Measurements from ENCODE around the gene ZNF497.
A peak's percentile ranks its signal among the peaks of the same experiment; 100 is the strongest.
"Not testable (repeated sequence)": the region's sequence is repeated elsewhere in the genome, so short reads cannot be mapped to it uniquely, and the experiment has no call there.

ZNF497 gene

DNA sequence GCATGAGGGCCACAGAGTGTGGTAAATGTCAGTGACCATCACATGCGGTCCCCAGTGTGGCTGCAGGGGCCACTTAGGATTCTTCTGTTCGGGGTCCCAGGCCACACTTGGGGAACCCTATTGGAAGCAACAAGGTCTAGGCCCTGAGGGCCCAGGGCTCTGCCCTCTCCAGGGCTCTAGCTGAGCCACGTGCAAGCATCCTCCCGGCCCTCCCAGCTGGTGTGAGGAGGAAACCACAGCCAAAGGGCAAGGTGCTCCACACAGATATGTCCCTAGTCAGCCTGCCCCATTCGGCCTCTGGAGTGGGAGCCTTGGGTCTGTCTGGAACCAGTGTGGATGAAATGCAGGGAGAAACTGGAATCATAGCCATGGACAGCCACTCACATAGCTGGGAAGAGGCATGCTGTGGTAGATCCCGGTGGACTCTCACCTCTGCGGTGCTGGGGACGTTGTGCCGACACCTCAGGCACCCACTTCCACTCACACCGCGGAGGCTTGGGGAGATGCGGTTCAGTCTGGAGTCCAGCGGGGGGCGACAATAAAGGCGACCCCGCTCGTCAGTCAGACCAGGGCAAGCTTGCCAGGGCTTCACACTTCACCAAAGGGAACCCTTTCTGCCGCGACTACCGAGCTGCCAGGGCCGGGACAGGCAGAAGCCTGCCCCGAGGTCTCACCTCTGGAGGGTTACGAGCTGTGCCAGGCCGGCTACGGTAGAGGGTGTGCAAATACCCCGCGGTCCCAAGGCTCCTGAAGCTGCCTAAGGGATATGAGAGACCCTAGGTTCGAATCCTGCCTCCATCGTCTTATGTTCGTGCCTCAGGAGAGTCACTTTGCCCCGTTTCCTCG lies 4.3 kb upstream of the ZNF497 start:
- no peak for DNase-seq

DNA sequence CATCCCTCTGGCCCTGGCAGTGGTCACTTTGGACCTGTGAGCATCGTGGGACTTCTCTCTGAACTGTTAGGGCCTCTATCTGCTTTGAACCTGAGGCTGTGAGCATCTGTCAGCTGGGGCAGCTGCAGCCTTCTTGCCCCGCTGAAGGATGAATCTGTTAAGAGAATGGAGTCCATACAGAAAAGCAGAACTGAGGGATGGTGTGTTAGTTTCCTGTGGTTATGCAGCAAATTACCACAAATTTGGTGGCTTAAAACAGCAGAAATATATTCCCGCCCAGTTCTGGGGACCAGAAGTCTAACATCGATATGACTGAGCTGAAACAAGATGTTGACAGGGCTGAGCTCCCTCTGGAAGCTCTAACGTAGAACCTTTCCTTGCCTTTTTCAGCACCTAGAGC lies 1.6 kb upstream of the ZNF497 start:
- DNase-seq = no peak

DNA sequence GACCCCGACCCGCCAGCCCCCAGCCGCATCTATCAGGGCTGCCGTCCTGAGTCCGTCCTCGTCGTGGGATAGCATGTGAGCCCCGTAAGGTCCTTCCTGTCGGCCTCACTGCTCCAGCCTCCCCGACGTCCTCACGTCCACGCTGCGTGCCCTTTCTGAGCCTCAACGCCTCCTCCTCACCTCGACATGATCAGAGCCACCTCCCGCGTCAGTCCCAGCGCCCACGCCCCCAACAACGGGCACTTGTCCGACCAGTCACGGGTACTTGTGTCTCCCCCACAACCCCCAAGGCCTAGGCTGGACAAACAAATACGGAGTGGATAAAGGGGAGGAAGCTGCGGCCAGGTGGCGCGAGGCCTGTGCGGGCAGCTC lies 665 bp downstream of the ZNF497 start:
- DNase-seq = peak; percentile 53

DNA sequence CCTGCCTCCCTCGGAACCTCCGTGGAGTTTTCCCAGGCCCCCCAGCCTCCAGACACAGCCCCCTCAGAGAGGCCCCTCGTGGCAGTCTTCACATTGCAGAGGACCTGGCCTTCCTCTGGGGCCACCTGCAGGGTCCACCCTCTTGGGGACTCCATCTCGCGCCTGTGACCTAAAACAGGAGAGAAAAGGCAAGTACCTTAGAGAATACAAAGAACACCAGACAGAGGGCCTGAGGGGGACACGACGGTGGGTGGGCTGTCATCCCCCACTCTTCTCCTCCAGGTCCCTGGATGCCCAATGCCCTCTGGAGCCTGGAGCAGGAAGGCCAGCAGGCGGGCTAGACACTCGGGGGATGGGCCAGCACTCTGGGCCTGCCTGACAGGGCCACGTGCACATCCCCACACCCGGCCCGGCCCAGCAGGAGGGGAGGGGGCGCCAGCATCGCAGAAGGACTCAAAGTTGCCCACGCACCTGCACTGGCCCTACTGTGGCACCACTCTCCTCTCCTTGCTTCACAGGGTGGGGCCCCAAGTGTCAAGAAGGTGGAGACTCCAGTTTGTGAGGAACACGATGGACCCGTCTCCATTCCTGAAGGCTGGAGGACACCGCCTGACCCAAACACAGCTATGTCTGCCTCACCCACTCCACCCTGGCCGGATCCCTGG lies 4.9 kb downstream of the ZNF497 start:
- DNase-seq = no peak

DNA sequence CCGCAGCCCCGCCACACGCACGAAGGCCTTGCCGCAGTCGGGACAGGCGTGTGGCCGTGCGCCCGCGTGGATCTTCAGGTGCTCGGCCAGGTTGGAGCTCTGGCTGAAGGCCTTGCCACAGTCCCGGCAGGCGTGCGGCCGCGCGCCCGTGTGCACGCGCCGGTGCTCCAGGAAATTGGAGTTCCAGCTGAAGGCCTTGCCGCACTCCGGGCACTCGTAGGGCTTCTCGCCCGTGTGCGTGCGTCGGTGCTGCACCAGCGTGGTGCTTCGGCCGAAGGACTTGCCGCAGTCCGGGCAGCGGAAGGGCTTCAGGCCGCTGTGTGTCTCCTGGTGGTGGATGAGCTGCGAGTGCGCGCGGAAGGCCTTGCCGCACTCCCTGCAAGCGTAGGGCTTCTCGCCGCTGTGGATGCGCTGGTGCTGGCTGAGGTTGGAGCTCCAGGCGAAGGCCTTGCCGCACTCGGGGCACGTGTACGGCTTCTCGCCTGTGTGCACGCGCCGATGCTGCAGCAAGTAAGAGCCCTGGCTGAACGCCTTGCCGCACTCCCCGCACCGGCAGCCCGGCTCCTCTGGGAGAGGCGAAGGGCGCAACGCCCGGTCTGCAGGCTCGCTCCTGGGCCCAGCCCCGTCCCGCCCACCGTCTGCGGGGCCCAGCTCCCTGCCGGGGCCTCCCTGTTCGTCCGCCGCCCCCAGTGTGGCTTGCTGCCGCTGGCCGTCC lies 5.6 kb downstream of the ZNF497 start:
- DNase-seq = no peak

DNA sequence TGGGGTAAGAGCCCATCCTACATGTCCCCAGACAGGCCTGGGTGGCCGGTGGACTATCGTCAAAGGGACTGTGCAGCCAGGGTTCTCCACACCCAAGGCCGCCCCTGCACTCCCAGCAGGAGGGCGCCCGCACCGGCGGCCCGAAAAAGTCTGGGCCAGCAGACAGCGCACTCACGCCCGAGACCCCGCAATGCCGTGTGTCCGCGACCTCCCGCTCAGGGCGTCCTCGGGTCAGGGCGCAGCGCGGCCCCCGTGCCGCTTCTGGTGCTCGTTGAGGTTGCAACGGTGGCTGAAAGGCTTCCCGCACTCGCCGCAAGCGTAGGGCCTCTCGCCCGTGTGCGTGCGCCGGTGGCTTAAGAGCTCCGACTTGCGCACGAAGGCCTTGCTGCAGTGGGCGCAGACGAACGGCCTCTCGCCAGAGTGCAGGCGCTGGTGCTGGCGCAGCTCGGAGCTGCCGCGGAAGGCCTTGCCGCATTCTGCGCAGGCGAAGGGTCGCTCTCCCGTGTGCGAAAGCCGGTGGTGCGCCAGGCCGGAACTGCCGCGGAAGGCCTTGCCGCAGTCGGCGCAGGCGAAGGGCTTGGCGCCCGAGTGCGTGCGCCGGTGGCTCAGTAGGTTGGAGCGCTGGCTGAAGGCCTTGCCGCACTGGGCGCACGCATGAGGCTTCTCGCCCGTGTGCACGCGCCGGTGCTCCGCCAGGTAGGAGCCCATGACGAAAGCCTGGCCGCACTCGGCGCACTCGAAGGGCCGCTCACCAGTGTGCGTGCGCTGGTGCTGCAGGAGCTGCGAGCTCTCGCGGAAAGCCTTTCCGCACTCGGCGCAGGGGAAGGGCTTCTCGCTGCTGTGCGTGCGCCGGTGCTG lies 6.4 kb downstream of the ZNF497 start:
- no peak for DNase-seq

DNA sequence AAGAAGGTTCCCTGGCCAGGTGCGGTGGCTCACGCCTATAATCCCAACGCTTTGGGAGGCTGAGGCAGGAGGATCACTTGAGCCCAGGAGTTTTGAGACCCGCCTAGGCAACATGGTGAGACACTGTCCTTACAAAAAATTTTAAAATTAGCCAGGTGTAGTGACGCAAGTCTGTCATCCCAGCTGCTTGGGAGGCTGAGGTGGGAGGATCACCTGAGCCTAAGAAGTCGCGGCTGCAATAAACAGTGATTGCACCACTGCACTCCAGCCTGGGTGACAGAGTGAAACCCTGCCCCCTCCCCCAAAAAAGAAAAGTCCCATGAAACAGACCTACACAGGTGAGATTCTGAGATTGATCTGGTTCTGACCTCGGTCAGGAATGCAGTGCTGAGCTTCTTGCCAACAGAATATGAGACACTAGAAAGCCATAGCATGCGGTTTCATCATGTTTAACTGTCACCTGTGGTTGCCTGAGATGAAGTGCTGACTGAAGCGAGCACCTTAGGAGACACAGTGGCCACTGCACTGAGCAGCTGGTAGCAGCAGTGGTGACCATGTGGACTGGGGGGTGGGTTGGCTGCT lies 7.2 kb downstream of the ZNF497 start:
- no peak for DNase-seq

DNA sequence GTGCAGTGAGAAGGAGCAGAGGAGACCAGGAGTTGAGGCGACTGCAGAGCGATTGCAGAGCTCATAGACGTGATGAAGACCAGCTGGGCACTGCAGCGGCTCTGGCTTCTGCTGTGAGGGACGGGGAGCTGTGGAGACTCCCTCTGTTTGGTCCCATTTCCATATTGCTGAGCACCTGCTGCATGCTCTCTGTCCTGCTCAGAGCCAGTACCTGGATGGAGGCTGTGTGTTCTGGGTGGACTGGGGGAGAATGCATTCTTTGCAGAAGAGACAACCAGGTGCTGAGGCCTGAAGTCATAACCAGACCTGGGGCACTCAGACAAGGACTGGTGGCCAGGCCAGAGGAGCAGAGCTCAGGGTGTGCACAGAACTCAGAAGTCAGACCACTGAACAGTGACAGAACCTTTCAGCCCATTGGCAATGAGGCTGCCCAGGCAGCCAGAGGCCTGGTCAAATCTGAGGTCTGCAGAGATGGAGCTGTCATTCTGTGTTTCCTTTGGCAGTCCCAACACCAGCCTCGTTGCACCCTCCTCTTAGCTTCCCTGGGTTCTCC lies 8.0 kb downstream of the ZNF497 start:
- DNase-seq = no peak

DNA sequence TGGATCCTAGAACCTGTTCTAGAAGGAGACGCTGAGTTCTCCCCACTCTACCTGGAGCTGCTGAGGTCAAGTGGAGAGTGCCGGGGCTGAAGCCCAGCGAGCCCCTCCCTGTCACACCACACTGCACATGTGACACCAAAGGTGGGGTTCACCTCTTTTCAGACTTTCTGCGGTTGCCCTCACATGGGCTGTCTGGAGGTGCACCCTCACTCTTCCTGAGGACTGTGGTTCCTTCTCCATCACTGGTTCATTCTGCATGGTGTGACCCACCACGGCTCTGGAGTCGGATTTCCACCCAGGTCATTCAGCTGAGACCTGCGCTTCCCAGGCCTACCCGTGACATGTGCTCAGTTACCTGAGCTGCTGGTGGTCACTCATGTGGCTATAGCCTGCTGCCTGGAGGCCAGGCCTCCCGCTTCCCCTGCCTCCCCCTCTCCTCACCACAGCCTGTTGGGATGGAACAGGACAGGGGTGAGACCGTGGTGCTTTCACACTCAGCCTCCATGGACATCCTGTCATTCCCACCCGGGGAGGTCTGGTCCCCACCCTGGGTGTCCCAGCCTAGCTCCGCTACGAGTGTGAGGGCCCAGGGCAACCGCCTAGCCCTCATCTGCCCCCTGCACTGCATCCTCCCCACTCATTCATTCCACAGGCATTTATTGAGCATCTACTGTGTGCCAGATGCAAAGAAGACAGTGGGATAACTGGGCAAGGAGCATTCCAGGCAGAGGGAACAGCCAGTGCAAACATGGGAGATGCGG lies 8.7 kb downstream of the ZNF497 start:
- no peak for DNase-seq

DNA sequence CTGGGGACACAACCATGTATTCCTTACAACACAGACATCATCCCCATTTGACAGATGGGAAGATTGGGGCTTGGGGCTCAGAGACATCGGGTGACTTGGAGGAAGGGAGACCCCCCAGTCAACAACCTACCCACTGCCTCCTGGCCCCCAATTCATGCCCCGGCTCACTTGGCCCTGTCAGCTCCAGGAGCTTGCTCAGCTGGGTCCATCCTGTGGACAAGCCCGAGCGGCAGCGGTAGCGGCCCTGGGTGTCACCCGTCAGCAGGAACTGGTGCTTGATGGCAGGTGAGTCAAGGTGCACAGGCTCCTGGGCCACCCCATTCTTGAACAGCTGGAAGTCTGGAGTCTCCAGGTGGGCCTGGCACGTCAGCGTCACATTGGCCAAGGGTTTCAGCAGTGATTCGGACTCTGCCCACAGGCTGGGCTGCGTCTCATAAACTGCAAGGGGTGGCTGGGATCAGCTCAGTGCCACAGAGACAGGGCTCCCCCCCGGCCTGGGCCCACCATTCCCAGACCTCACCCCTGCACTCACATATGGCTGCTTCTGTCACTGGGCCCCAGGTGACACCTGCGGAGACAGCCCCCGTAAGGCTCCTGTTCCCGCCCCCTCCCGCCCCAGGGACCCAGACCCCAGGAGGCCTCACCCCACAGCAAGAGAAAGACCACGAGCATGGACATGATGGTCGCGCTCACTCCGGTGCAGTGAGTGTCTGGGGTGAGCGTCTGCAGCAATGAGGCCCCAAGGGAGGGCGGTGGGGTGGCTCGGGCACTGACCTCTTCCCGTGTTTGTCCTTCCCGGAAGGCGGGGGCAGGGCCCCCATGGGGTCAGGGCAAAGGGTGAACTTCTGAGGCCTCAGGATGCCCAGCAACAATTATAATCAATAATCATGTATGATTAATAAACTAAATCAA lies 9.5 kb downstream of the ZNF497 start, which contains the start of gene A1BG:
Gene A1BG (minus strand): TSS at position 733 of the 912 bp plus-strand sequence. CDS start 55 bp downstream, at position 678.
- DNase-seq = no peak

DNA sequence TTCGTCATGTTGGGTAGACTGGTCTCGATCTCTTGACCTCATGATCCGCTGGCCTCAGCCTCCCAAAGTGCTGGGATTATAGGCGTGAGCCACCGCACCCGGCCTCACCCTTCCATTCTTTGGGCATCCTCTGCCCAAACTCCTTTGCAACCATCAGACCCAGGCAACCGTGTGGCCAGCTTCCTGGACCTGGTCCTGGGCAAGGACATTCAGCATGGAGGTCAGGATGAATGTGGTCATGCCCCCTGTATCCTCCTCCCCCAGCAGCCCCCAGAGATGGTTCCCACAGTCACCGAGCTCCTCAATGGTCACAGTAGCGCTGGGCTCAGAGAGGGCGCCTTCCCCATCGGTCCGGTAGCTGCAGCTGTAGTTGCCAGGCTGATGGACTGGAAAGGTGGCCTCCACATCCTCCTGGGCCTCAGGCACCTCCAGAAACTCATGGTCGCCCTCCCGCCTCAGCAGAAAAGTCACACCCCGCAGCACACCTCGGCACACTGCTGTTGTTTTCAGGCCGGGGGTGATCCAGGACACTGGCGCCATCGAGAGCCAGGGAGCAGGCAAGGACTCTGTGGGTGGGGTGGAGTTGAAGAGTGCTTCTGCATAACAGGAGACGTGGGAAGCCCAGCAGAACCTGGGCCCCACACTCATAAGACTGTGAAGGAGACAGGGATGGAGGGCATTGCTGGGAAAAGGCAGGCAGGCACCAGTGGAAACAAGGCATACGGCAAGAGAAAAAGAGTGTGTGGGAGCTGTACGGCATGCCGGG lies 10.4 kb downstream of the ZNF497 start:
- DNase-seq = no peak

DNA sequence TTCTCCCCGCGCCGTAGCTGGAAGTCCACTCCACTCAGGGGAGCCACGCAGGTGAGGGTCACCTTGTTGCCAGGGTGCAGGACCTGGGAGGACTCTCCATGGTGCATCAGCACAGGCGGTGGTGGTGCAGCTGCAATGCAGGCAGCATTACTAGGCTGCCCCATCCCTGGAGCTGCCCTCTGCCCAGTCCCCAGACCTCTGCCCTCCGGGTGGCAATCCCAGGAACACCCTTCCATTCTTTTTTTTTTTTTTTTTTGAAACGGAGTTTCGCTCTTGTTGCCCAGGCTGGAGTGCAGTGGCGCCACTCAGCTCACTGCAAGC lies 11.0 kb downstream of the ZNF497 start:
- no peak for DNase-seq

DNA sequence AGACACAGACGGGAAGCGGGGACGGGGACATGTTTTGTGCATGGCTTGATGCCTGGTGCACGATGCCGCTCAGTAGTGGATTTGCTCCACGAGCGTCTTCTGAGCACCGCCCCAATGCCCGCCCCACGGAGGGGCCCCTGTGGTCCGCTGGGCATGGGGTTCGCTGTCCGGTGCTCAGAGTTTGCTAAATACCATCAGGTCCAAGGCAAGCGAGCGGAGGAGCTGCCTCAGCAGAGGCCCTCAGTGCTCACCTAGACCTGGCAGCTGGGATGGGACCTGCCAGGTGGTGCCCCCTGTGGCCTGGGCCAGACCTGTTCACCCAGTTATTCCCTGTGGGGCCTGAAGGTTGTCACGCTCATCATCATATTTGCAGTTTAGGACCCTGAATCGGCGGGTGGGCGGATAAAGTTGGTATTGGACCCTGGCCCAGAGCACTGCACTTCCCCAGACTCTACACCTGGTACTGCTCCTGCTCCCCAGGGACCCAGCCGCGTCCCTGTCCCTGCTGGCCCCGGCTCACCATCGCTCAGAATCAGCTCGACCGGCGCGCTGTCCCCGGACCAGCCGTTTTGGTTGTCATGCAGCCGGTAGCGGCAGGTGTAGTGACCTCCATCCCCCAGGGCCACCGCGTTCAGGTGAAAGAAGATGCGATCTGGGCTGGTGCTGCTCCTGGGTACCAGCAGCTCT lies 11.5 kb downstream of the ZNF497 start:
- DNase-seq = no peak

DNA sequence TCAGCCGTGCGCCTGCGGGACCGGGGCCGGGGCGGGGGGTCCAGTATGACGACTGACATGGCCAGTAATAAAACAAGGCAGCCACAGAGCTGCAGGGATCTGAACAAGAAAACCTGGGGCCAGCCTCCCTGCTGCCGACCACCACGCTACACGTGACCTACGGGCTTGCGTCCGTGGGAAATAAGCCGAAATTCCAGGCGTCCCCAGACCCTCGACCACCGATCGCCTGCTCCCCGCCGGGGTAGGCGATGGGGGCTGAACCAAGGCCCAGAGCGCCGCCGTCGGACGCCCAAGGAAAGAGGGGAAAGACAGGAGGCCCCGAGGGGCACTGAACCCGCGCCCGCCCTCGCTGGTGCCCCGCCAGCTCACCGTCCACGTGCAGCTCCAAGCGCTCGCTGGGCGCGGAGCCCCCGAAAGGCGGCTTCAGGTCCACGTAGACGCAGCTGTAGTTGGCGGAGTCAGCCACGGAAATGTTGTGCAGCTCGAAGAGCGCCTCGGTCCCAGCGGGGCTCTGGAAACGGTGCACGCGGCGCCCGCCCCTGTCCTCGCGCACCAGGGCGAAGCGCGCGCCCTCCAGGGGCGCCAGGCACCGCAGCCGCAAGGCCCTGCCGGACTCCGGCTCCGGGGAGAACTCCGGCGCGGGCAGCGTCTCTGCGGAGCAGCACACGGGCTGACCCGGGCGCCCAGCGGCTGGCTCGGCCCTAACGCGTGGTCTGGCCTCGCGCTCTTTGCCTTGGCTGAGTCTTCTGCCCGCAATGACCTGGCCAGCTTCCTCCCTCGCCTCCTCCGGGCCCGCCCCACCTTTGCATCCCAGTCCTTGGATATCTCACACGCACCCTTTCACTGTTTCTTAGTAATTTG lies 12.3 kb downstream of the ZNF497 start:
- DNase-seq = no peak

DNA sequence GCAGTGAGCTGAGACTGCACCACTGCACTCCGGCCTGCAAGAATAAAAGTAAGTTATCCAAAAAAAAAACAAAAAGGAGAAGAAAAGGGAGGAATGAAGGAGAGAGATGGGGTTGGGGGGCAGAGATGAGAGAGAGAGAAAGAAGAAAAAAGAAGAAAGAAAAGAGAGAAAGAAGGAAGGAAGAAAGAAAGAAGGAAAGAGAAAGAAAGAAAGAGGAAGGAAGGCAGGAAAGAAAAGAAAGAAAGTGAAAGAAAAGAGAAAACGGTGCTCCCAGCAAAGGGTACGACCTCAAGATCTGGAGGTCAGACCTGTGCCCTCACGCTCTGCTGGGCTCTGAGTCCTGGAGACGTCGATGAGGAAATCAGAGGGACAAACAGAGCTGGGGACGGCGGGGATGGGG lies 13.0 kb downstream of the ZNF497 start:
- no peak for DNase-seq

DNA sequence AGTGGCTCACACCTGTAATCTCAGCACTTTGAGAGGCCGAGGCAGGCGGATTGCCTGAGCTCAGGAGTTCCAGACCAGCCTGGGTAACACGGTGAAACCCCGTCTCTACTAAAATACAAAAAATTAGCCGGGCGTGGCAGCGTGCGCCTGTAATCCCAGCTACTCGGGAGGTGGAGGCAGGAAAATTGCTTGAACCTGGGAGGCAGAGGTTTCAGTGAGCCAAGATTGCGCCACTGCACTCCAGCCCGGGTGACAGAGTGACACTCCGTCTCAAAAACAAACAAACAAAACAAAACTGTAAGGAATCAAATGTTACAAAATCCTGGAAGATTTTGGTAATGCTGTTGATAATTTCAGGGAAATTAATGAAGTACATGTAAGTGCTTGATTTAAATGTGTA lies 14.5 kb downstream of the ZNF497 start:
- DNase-seq = not testable (repeated sequence)

DNA sequence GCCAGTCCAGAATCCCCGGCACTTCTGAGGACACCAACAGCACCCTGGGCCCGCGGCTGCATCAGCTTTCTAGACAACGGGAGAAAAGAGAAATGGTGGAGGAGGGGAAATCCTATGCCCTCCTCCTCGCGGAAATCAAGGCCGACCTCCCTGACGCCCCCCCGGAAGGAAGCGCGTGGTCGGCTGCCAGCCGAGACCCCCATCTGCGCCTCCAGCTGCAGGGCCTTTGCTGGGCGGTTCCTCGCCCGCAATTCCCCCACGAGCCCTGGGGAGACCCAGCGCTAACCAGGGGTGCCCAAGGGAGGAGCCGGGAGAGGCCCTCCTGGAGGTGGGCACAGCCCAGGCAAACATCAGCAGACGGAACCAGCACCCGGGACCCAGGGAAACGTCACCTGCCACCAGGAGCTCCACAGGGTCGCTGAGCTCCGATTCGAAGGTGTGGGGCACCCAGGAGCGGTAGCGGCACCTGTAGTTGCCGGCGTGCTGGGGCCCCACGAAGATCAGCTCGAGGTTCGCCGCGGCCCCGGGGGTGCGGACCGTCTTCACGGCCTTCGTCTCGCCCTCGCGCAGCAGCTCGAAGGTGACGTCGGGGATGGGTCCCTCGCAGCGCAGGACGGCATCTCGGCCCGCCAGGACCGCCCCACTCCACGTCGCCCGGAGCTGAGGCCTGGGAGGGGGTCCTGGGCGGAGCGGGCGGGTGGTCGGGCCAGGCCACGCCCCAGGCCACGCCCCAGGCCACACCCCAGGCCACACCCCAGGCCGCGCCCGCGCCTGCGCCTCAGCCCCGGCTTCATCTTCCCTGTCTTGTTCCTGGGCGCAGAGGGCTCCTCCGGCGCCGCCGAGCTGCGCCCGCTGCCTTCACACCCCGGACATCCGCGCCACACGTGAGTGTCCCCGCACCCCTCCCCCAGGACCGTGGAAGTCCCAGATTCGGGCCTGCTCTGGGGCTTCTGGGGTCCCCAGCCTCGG lies 15.3 kb downstream of the ZNF497 start:
- DNase-seq = peak; percentile 43

Measured in NCI-H774 (cell line).